ENCODE results near the gene MYL6B. TPM values are rescaled to one million over a fixed set of nuclear protein-coding genes. Genes with fewer than 3 reads are reported as not detected.

MYL6B gene
- polyA plus RNA-seq, 1 donor (not counting 4 experiments of a cell fraction or from before 2014, with no cell fraction given), result 44.9 TPM

DNA sequence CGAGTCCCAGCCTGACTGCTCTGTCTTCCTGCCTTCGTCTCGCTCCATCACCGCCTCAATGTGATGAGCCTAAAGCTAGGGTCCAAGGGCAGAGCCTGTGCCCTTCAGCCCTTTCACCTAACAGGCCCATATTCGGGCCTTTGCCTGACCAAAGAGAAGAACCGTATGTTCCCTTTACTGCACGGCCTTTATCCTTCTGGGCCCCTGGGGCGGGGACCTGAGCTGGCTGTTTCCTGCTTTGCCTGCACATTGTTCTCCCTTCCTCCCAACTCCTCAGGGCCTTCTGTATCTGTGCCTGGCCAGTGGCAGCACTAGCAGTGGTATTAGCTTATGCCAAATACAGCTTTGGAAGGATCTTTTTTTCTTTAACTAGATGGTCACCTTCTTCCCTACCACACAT is 8.5 kb upstream of the MYL6B start:
- no peak overlapping the region for H3K4me3 ChIP-seq (ENCODE audit: control insufficient read depth in 2 of 3, extremely low read depth in 1 of 3, insufficient read depth in 2 of 3, low read depth in 1 of 3, low read length in 3 of 3)
- DNase-seq (ENCODE audit: low read depth, low spot score) (no peak), FAIRE-seq (no peak)
- H3K9me1 ChIP-seq (ENCODE audit: control insufficient read depth, extremely low read depth, insufficient read depth, low read length), result no peaks in the 10 kb centered on the region
- no peaks in the 10 kb centered on the region for H3K27me3 ChIP-seq (ENCODE audit: control insufficient read depth, extremely low read depth, insufficient read depth, low read length)
- no peak overlapping the region for H3K9ac ChIP-seq (ENCODE audit: control insufficient read depth, extremely low read depth, insufficient read depth, low read length)
- no peaks in the 10 kb centered on the region for H3K4me1 ChIP-seq (ENCODE audit: control insufficient read depth, extremely low read depth, insufficient read depth, low read length)
- TF ChIP-seq CTCF (optimal IDR thresholded peaks at IDR 0.05 in 1 of 3, IDR thresholded peaks at IDR 0.05 in 1 of 3, conservative IDR thresholded peaks at IDR 0.05 in 1 of 3; ENCODE audit: extremely low read depth in 1 of 3, insufficient read depth in 2 of 3, low read length in 3 of 3), result no peak
- TF ChIP-seq EZH2 (IDR thresholded peaks at IDR 0.05; ENCODE audit: low read length), result no peak
- no peaks in the 10 kb centered on the region for H3K9me3 ChIP-seq (ENCODE audit: control insufficient read depth, low read depth, low read length)
- H3K27ac ChIP-seq (ENCODE audit: control insufficient read depth, insufficient read depth, low read length), result no peak overlapping the region
- H2AFZ ChIP-seq (ENCODE audit: control insufficient read depth, low read length), result no peak overlapping the region
- no peaks in the 10 kb centered on the region for H4K20me1 ChIP-seq (ENCODE audit: control insufficient read depth, extremely low read depth, insufficient read depth, low read length)
- peaks cover 34 to 36% of the 10 kb centered on the region in 2 experiments for H3K36me3 ChIP-seq (ENCODE audit: control insufficient read depth in 2 of 2, extremely low read depth in 1 of 2, insufficient read depth in 2 of 2, low read length in 2 of 2)
- no peak overlapping the region for H3K4me2 ChIP-seq (ENCODE audit: control insufficient read depth, extremely low read depth, insufficient read depth, low read depth, low read length)
- dilution Hi-C loops (cut with MboI; ENCODE audit: extremely low pct_ligation_motif_present, low sequenced_read_pairs), result no loop called here
- H3K79me2 ChIP-seq (ENCODE audit: control insufficient read depth, insufficient read depth, low read length), result no peaks in the 10 kb centered on the region

DNA sequence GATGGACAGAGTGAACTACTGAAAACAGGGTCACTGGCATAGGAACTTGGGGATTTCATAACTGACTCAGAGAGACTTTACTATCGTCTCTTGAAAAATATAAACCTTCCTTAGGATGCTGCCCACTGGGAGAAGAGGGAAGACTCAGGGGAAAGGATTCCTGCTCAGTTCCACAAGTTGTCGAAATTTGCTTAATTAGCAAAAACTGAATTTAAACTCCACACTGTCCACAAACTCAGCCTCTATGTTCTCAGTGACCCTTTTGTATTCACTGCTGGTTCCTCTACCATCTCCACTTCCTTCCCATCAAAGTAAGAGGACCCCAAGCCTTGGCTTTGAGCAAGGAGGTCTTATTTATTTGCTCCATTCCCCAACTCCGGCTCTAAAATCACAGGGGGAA is 7.2 kb upstream of the MYL6B start:
- Histone ChIP-seq H3K4me1 (ENCODE audit: control insufficient read depth, extremely low read depth, insufficient read depth, low read length) (no peaks in the 10 kb centered on the region), H3K4me2 (ENCODE audit: control insufficient read depth, extremely low read depth, insufficient read depth, low read depth, low read length) (no peak overlapping the region), H3K27ac (ENCODE audit: control insufficient read depth, insufficient read depth, low read length) (no peak overlapping the region), H3K9ac (ENCODE audit: control insufficient read depth, extremely low read depth, insufficient read depth, low read length) (no peak overlapping the region), H3K27me3 (ENCODE audit: control insufficient read depth, extremely low read depth, insufficient read depth, low read length) (no peaks in the 10 kb centered on the region), H3K79me2 (ENCODE audit: control insufficient read depth, insufficient read depth, low read length) (no peaks in the 10 kb centered on the region), H3K4me3 (ENCODE audit: control insufficient read depth in 2 of 3, extremely low read depth in 1 of 3, insufficient read depth in 2 of 3, low read depth in 1 of 3, low read length in 3 of 3) (no peak overlapping the region), H4K20me1 (ENCODE audit: control insufficient read depth, extremely low read depth, insufficient read depth, low read length) (no peaks in the 10 kb centered on the region), H3K9me1 (ENCODE audit: control insufficient read depth, extremely low read depth, insufficient read depth, low read length) (no peaks in the 10 kb centered on the region), H3K36me3 (ENCODE audit: control insufficient read depth in 2 of 2, extremely low read depth in 1 of 2, insufficient read depth in 2 of 2, low read length in 2 of 2) (peaks cover 30 to 36% of the 10 kb centered on the region in 2 experiments), H2AFZ (ENCODE audit: control insufficient read depth, low read length) (no peak overlapping the region), H3K9me3 (ENCODE audit: control insufficient read depth, low read depth, low read length) (no peaks in the 10 kb centered on the region)
- FAIRE-seq (no peak), DNase-seq (ENCODE audit: low read depth, low spot score) (no peak)
- TF ChIP-seq CTCF (optimal IDR thresholded peaks at IDR 0.05 in 1 of 3, IDR thresholded peaks at IDR 0.05 in 1 of 3, conservative IDR thresholded peaks at IDR 0.05 in 1 of 3; ENCODE audit: extremely low read depth in 1 of 3, insufficient read depth in 2 of 3, low read length in 3 of 3), result no peak
- no peak for TF ChIP-seq EZH2 (IDR thresholded peaks at IDR 0.05; ENCODE audit: low read length)
- dilution Hi-C loops (cut with MboI; ENCODE audit: extremely low pct_ligation_motif_present, low sequenced_read_pairs), result no loop called here

All from keratinocyte (primary cell).